ENCODE data around the gene FAM78A.
"Not testable (repeated sequence)": the region's sequence is repeated elsewhere in the genome, so short reads cannot be mapped to it uniquely, and the experiment has no call there.

- TF ChIP-seq EZH2phosphoT487 (IDR thresholded peaks at IDR 0.05; ENCODE audit: borderline replicate concordance, low read length); CTCF (conservative IDR thresholded peaks at IDR 0.05; ENCODE audit: low read depth, low read length); EZH2 (IDR thresholded peaks at IDR 0.05; ENCODE audit: low read length, unreplicated experiment): not testable (repeated sequence)
These were observed 13.3 kb downstream of the FAM78A start for GRCh38 chr9:131263033-131263343.
